Natural killer cell (primary cell): ENCODE results near the gene CARD6. TPM values are rescaled to one million over a fixed set of nuclear protein-coding genes. Genes with fewer than 3 reads are reported as not detected.
"Not testable (repeated sequence)": the region's sequence is repeated elsewhere in the genome, so short reads cannot be mapped to it uniquely, and the experiment has no call there.

Experiments
- ATAC-seq, 3 donors: fragments of 150-1000 bp in 2 of 3; fragments of 200-7000 bp in 1 of 3; cut with Tn5 transposase; 1 replicate in 1 of 3; 2 replicates in 2 of 3; pipeline ENCODE4 v1.10.0; 2021; ENCODE audit warnings: mild to moderate bottlenecking in 2 of 3, moderate library complexity in 2 of 3
- DNase-seq, 2 donors: peaks; one replicate each; pipeline versions ENCODE4 v3.0.0 to v3.0.0-alpha.2; 2013 to 2021; ENCODE audit warnings: mixed read lengths in 1 of 2
- H3K27ac ChIP-seq: one replicate; pipeline ENCODE4 v1.5.1; 2013; ENCODE audit warnings: mild to moderate bottlenecking, low read length
- H3K27me3 ChIP-seq: one replicate; pipeline ENCODE4 v1.6.1; 2013; ENCODE audit warnings: low read length; ENCODE audit not compliant: control insufficient read depth, insufficient read depth
- H3K36me3 ChIP-seq: one replicate; pipeline ENCODE4 v1.6.1; 2013; ENCODE audit warnings: low read length; ENCODE audit not compliant: control insufficient read depth, insufficient read depth
- H3K4me1 ChIP-seq: one replicate; pipeline ENCODE4 v1.6.1; 2013; ENCODE audit warnings: low read length; ENCODE audit not compliant: control insufficient read depth, insufficient read depth
- H3K4me3 ChIP-seq: one replicate; pipeline ENCODE4 v1.5.1; 2013; ENCODE audit warnings: low read length
- H3K9me3 ChIP-seq: one replicate; pipeline ENCODE4 v1.6.1; 2013; ENCODE audit warnings: low read length; ENCODE audit not compliant: control insufficient read depth, insufficient read depth
- H3K27ac Mint-ChIP-seq, 2 donors: one replicate each; pipeline ENCODE4 v1.8.0; 2022; ENCODE audit warnings: mild to moderate bottlenecking in 2 of 2, mixed read lengths in 2 of 2, moderate library complexity in 1 of 2
- H3K27me3 Mint-ChIP-seq, 2 donors: one replicate each; pipeline ENCODE4 v1.8.0; 2022; ENCODE audit warnings: low read depth in 2 of 2, mixed read lengths in 2 of 2
- H3K36me3 Mint-ChIP-seq: one replicate; pipeline ENCODE4 v1.8.0; 2022; ENCODE audit warnings: mixed read lengths
- H3K4me1 Mint-ChIP-seq, 2 donors: one replicate each; pipeline ENCODE4 v1.8.0; 2022; ENCODE audit warnings: mixed read lengths in 2 of 2
- H3K4me3 Mint-ChIP-seq: one replicate; pipeline ENCODE4 v1.8.0; 2022; ENCODE audit warnings: mild to moderate bottlenecking, moderate library complexity, mixed read lengths
- H3K9me3 Mint-ChIP-seq, 2 donors: one replicate each; pipeline ENCODE4 v1.8.0; 2022; ENCODE audit warnings: mixed read lengths in 2 of 2
- CTCF ChIP-seq: fragments of 200-600 bp; IDR thresholded peaks from one replicate; pipeline ENCODE4 v1.8.0; 2022; ENCODE audit warnings: antibody characterized with exemption
- WGBS: methylation state at CpG from one replicate; pipeline ENCODE4 v1.1.7; 2013; ENCODE audit warnings: missing lambda C conversion rate; ENCODE audit not compliant: insufficient coverage; 5-methylcytosine and 5-hydroxymethylcytosine counted together
- intact Hi-C: fragments of 100-400 bp; cut with micrococcal nuclease; formaldehyde crosslinking; loops from one replicate; pipeline ENCODE4 v1.14.2; 2022
- total RNA-seq, 4 donors: library from RNA; stranded (reverse); fragments of 120-200 nt in 1 of 4; gene quantifications; one replicate each; pipeline versions ENCODE4 v1.2.3 to v1.2.4, GENCODE V29; 2013 to 2022

Gene CARD6
- total RNA-seq, 3 donors from 2014 or later (not counting 1 experiment from before 2014, with no cell fraction given), result 3.4 to 5.2 (median 3.9) TPM

GRCh38 chr5:40871177-40871576 lies 30.0 kb downstream of the CARD6 start:
- Mint-ChIP-seq H3K27ac (no peak overlapping the region), H3K9me3 (no peaks in the 10 kb centered on the region), H3K4me1 (no peaks in the 10 kb centered on the region), H3K36me3 (no peaks in the 10 kb centered on the region), H3K4me3 (no peak overlapping the region), H3K27me3 (peaks cover 0 to 3% of the 10 kb centered on the region in 2 donors)
- no peaks in the 10 kb centered on the region for H3K27me3 ChIP-seq
- DNase-seq (no peak), ATAC-seq (no peak)
- H3K9me3 ChIP-seq, result no peaks in the 10 kb centered on the region
- TF ChIP-seq CTCF, result no peak
- no peak overlapping the region for H3K27ac ChIP-seq
- no peaks in the 10 kb centered on the region for H3K36me3 ChIP-seq
- WGBS, result 90% methylated on average over 3 of the region's 4 CpGs
- intact Hi-C loops, result no loop called here
- H3K4me1 ChIP-seq, result no peaks in the 10 kb centered on the region
- no peak overlapping the region for H3K4me3 ChIP-seq

DNA sequence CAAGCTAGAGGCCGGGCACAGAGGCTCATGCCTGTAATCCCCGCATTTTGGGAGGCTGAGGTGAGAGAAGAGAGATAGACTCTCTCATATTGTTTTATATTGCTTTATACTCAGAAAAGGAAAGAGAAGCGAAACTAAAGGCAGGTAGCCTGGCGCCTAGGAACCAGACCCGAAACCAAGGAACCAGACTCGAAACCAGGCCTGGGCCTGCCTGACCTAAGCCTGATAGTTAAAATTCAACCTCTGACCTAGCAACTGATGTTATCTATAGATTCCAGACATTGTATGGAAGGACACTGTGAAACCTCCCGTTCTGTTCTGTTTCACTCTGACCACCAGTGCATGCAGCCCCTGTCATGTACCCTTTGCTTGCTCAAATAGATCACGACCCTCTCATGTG lies 31.1 kb downstream of the CARD6 start:
- ATAC-seq, H3K36me3 ChIP-seq, H3K4me3 Mint-ChIP-seq, H3K9me3 ChIP-seq, H3K4me3 ChIP-seq, H3K27ac ChIP-seq, H3K4me1 Mint-ChIP-seq, H3K9me3 Mint-ChIP-seq, H3K36me3 Mint-ChIP-seq, H3K4me1 ChIP-seq, H3K27me3 ChIP-seq, H3K27me3 Mint-ChIP-seq, H3K27ac Mint-ChIP-seq, DNase-seq, intact Hi-C loops: not testable (repeated sequence)
- 84% methylated on average over 7 of the region's 8 CpGs for WGBS

GRCh38 chr5:40873286-40873880 lies 32.2 kb downstream of the CARD6 start:
- H3K27me3 Mint-ChIP-seq, result peaks cover 7% of the 10 kb centered on the region in 2 donors
- intact Hi-C loops, result no loop called here

DNA sequence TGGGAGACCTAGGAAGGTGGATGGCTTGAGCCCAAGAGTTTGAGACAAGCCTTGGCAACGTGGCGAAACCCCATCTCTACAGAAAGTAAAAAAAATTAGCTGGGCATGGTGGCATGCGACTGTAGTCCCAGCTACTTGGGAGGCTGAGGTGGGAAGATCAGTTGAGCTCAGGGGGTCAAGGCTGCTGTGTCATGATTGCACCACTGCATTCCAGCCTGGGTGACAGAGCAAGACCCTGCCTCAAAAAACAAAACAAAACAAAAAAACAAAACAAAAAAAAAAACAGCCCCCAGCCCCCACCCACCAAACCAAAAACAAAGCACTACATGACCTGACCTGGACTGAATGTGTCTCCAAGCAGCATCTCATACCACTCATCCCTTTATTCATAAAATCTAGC lies 34.8 kb downstream of the CARD6 start:
- no peak for TF ChIP-seq CTCF
- Histone ChIP-seq H3K4me3 (no peak overlapping the region), H3K27me3 (no peaks in the 10 kb centered on the region), H3K9me3 (peaks cover 3% of the 10 kb centered on the region), H3K27ac (no peak overlapping the region), H3K36me3 (no peaks in the 10 kb centered on the region), H3K4me1 (no peaks in the 10 kb centered on the region)
- no peak for ATAC-seq
- Mint-ChIP-seq H3K27me3 (peaks cover 7% of the 10 kb centered on the region in 2 donors), H3K4me3 (no peak overlapping the region), H3K36me3 (no peaks in the 10 kb centered on the region), H3K9me3 (no peaks in the 10 kb centered on the region), H3K4me1 (no peaks in the 10 kb centered on the region), H3K27ac (no peak overlapping the region)
- intact Hi-C loops, result loop anchor here (5.0 kb wide), 1 partner anchor 1294 kb away; no protein-coding TSS in a partner anchor
- DNase-seq, result no peak
- WGBS, result 90% methylated on average over 3 of the region's 3 CpGs

More at GRCh38 chr5:40873286-40873880, 32.2 kb downstream of the CARD6 start:
- no peaks in the 10 kb centered on the region for H3K27me3 ChIP-seq
- peaks cover 3% of the 10 kb centered on the region for H3K9me3 ChIP-seq
- Mint-ChIP-seq H3K36me3 (no peaks in the 10 kb centered on the region), H3K27ac (no peak overlapping the region), H3K4me1 (no peaks in the 10 kb centered on the region), H3K9me3 (no peaks in the 10 kb centered on the region), H3K4me3 (no peak overlapping the region)
- H3K4me3 ChIP-seq, result no peak overlapping the region
- TF ChIP-seq CTCF, result no peak
- no peaks in the 10 kb centered on the region for H3K36me3 ChIP-seq
- DNase-seq (no peak), ATAC-seq (no peak)
- no peak overlapping the region for H3K27ac ChIP-seq
- no peaks in the 10 kb centered on the region for H3K4me1 ChIP-seq
- WGBS, result 91% methylated on average over 3 of the region's 3 CpGs
